ENCODE measurements around the gene HMG20A. TPM values are rescaled to one million over a fixed set of nuclear protein-coding genes. Genes with fewer than 3 reads are reported as not detected.
A peak's percentile ranks its signal among the peaks of the same experiment; 100 is the strongest.
"Not testable (repeated sequence)": the region's sequence is repeated elsewhere in the genome, so short reads cannot be mapped to it uniquely, and the experiment has no call there.

Gene HMG20A
- total RNA-seq, 1 donor from 2014 or later: 20.7 TPM

GRCh38 chr15:77406173-77406759, 14.4 kb upstream of the HMG20A start:
- not testable (repeated sequence) for DNase-seq (ENCODE audit: low spot score)

- no peak for DNase-seq (ENCODE audit: low spot score)
Observed at GRCh38 chr15:77406846-77407245, 13.8 kb upstream of the HMG20A start.

- no peak for DNase-seq (ENCODE audit: low spot score)
Observed at GRCh38 chr15:77409259-77410156, 11.2 kb upstream of the HMG20A start.

- DNase-seq (ENCODE audit: low spot score): not testable (repeated sequence)
Observed at GRCh38 chr15:77410157-77410500, 10.6 kb upstream of the HMG20A start.

GRCh38 chr15:77410701-77411618, 9.7 kb upstream of the HMG20A start:
- DNase-seq (ENCODE audit: low spot score): no peak

GRCh38 chr15:77411619-77411976, 9.1 kb upstream of the HMG20A start:
- DNase-seq (ENCODE audit: low spot score): no peak

- DNase-seq (ENCODE audit: low spot score): no peak
Observed at GRCh38 chr15:77412972-77413698, 7.6 kb upstream of the HMG20A start.

GRCh38 chr15:77413699-77414349, 6.9 kb upstream of the HMG20A start:
- DNase-seq (ENCODE audit: low spot score): no peak

- DNase-seq (ENCODE audit: low spot score): no peak
Observed at GRCh38 chr15:77414789-77415442, 5.8 kb upstream of the HMG20A start.

GRCh38 chr15:77415450-77416147, 5.1 kb upstream of the HMG20A start:
- DNase-seq (ENCODE audit: low spot score): no peak

- DNase-seq (ENCODE audit: low spot score): no peak
Observed at GRCh38 chr15:77416148-77416455, 4.6 kb upstream of the HMG20A start.

GRCh38 chr15:77416954-77417353, 3.7 kb upstream of the HMG20A start:
- no peak for DNase-seq (ENCODE audit: low spot score)

- no peak for DNase-seq (ENCODE audit: low spot score)
Observed at GRCh38 chr15:77417602-77418001, 3.1 kb upstream of the HMG20A start.

- no peak for DNase-seq (ENCODE audit: low spot score)
Observed at GRCh38 chr15:77418391-77418965, 2.2 kb upstream of the HMG20A start.

- no peak for DNase-seq (ENCODE audit: low spot score)
Observed at GRCh38 chr15:77418966-77419835, 1.5 kb upstream of the HMG20A start.

GRCh38 chr15:77419836-77420609, 665 bp upstream of the HMG20A start, which contains the start of gene PEAK1:
PEAK1 (minus strand) TSS chr15:77420104; CDS start chr15:77181926, 238,178 bp downstream.
- DNase-seq (ENCODE audit: low spot score): peak; percentile 99

- no peak for DNase-seq (ENCODE audit: low spot score)
Observed at GRCh38 chr15:77421370-77421700, 647 bp downstream of the HMG20A start.
